IPS-18c (cell line): ENCODE results near the gene AXL.
"Not testable (repeated sequence)": the region's sequence is repeated elsewhere in the genome, so short reads cannot be mapped to it uniquely, and the experiment has no call there.

ENCODE experiments used
- H3K4me3 ChIP-seq: 2 replicates; pipeline ENCODE4 v1.7.0; 2013; ENCODE audit warnings: low read depth, mild to moderate bottlenecking, low read length, moderate library complexity; ENCODE audit not compliant: insufficient read depth
- H3K9me3 ChIP-seq: one replicate; pipeline ENCODE4 v1.6.1; 2013; ENCODE audit warnings: mild to moderate bottlenecking, low read length, moderate library complexity; ENCODE audit not compliant: control insufficient read depth, insufficient read depth

AXL gene

GRCh38 chr19:41203371-41203770 is 15.7 kb upstream of the AXL start:
- no peaks in the 10 kb centered on the region for H3K9me3 ChIP-seq
- H3K4me3 ChIP-seq: no peak overlapping the region

DNA sequence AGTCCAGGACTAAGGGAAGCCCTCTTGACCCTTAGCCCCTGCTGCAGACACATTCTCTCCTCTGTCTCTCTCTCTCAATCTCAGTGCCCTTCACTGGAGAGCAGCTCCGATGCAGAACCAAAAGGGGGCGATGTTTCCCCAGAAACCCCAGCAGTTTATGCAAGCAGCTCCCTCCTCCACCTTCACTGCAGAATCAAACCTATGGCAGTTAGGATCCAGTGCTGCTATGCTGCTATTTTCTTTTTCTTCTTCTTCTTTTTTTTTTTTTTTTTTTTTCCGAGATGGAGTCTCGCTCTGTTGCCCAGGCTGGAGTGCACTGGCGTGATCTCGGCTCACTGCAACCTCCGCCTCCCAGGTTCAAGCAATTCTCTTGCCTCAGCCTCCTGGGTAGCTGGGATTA is 14.7 kb upstream of the AXL start:
- H3K4me3 ChIP-seq, H3K9me3 ChIP-seq: not testable (repeated sequence)

DNA sequence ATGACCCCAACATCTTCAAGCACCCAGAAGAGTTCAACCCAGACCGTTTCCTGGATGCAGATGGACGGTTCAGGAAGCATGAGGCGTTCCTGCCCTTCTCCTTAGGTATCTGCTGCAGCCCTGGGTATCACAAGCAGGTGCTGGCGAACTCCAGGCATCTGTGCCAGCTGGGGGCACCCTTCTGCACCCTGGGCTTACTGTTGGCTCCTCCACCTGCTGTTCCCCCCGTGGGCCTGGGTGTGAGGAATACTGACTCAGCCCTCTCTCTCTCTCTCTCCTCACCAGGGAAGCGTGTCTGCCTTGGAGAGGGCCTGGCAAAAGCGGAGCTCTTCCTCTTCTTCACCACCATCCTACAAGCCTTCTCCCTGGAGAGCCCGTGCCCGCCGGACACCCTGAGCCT is 13.0 kb upstream of the AXL start:
- Histone ChIP-seq H3K9me3 (no peaks in the 10 kb centered on the region), H3K4me3 (no peak overlapping the region)

DNA sequence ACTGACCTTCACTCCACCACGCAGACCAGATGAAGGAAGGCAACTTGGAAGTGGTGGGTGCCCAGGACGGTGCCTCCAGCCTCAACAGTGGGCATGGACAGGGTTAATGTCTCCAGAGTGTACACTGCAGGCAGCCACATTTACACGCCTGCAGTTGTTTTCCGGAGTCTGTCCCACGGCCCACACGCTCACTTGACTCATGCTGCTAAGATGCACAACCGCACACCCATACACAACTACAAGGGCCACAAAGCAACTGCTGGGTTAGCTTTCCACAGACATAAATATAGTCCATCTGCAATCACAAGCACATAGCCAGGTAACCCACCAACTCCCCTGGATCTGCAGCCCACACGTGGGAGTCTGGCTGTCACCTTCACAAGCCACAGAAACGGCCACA is 12.6 kb upstream of the AXL start:
- Histone ChIP-seq H3K9me3 (no peaks in the 10 kb centered on the region), H3K4me3 (no peak overlapping the region)

GRCh38 chr19:41206926-41207750 is 11.9 kb upstream of the AXL start:
- H3K9me3 ChIP-seq: no peaks in the 10 kb centered on the region
- no peak overlapping the region for H3K4me3 ChIP-seq

DNA sequence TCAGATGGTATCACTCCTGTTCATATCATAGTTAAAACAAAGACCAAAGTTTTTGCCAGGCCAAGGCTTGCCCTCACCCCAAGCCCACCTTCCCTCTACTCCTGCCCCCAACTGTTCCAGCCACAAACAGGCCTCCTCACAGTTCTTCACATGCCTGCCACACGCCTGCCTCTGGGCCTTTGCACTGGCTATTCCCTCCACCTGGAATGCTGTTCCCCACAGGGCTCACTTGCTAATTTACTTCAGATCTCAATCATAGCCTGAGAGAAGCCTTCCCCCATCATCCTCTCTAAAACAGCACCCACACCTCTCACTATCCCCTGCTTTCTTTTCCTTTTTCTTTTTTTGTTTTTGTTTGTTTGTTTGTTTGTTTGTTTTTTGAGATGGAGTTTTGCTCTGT is 4.9 kb upstream of the AXL start:
- Histone ChIP-seq H3K4me3 (no peak overlapping the region), H3K9me3 (no peaks in the 10 kb centered on the region)

GRCh38 chr19:41217741-41218140 is 1.3 kb upstream of the AXL start:
- no peak overlapping the region for H3K4me3 ChIP-seq

DNA sequence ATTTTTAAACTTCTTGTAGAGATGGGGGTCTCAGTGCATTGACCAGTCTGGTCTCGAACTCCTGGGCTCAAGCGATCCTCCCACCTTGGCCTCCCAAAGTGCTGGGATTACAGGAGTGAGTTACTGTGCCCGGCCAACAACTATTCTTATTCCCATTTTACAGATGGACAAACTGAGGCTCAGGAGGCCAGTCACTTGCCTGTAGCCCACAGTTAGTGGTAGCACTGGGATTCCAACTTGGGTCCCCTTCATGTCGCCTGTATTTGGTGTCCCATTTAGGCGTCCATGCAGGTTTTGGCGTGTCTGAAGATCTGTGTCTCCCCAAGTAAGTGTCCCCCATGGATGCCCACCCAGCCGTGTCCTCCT is 791 bp upstream of the AXL start:
- Histone ChIP-seq H3K9me3 (no peaks in the 10 kb centered on the region), H3K4me3 (peak overlapping the region; percentile 74)

More at GRCh38 chr19:41217741-41218140, 1.3 kb upstream of the AXL start:
- H3K9me3 ChIP-seq: no peaks in the 10 kb centered on the region

- Histone ChIP-seq H3K9me3 (no peaks in the 10 kb centered on the region), H3K4me3 (peak overlapping the region; percentile 74)
These were observed 1.0 kb downstream of the AXL start for GRCh38 chr19:41219924-41220567.

- H3K9me3 ChIP-seq: no peaks in the 10 kb centered on the region
- H3K4me3 ChIP-seq: no peak overlapping the region; the same call in 1 of the 2 replicates
These were observed 1.8 kb downstream of the AXL start for GRCh38 chr19:41220811-41221210.

DNA sequence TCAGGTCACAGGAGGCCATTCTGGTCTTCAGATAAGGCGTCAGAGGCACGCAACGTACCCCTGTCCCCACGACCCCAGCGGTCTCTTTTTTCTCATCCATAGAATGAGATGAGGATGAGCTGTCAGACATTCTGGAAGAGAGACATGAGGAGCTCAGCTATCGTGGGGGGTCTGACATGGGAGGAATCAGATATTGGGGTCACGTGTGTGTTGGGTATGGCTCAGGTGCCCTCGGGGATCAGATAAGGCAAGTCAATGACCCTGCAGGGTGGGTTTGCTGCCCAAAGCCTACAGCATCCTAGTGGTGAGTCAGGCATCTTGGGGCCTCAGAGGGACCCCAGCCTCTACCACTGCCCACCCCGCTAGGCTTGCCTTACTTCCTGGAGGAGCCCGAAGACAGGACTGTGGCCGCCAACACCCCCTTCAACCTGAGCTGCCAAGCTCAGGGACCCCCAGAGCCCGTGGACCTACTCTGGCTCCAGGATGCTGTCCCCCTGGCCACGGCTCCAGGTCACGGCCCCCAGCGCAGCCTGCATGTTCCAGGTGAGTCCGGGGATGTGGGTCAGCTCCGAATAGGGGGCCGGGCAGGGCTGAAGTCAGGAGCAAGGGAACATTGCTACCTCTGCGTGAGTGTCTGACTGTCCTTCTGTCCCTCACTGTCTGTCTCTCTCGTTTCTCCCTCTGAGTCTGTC is 2.6 kb downstream of the AXL start:
- H3K9me3 ChIP-seq: no peaks in the 10 kb centered on the region
- H3K4me3 ChIP-seq: no peak overlapping the region

GRCh38 chr19:41222240-41222639 is 3.2 kb downstream of the AXL start:
- Histone ChIP-seq H3K4me3 (no peak overlapping the region), H3K9me3 (no peaks in the 10 kb centered on the region)

GRCh38 chr19:41223431-41224234 is 4.6 kb downstream of the AXL start:
- Histone ChIP-seq H3K9me3 (no peaks in the 10 kb centered on the region), H3K4me3 (no peak overlapping the region)

GRCh38 chr19:41224632-41225031 is 5.6 kb downstream of the AXL start:
- no peaks in the 10 kb centered on the region for H3K9me3 ChIP-seq
- no peak overlapping the region for H3K4me3 ChIP-seq

DNA sequence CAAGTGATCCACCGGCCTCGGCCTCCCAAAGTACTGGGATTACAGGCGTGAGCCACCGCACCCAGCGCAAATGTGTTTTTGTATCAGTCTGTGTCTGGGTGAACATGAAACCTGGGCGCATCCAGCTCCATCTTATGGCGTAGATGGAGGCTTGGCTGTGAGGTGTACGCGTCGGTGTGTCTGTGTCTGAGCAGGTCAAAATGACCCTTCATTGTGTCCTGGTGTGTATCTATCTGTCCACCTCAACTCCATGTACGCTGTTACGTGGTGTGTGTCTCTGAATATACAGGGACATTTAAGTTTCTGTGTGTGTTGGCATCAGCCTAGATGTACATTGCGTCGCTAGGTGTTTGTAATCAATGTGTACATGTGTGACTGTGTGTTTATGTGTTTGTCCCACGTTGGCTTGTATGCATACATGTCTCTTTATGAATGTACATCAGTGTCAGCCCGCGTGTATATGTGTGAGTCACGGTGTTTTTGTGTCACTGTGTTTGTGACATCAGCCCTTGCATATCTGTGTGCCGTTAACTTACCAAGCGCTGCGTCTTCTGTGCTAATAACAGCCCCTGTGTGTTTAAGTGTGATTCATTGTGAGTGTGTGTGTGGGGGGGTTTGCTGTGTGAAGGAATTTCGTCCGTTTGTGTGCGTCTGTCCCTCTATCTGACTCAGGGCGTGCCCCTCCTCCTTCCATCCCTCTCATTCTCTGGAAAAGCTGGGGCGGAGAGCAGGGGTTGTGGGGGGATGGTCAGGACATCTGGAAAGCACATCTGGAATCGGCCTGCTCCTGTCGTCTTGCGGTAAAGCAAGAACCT is 6.4 kb downstream of the AXL start:
- H3K4me3 ChIP-seq: peak overlapping the region; percentile 50
- H3K9me3 ChIP-seq: no peaks in the 10 kb centered on the region

- H3K4me3 ChIP-seq: peak overlapping the region; percentile 50
- H3K9me3 ChIP-seq: no peaks in the 10 kb centered on the region
These were observed 7.2 kb downstream of the AXL start for GRCh38 chr19:41226053-41226873.
